Caco-2 (cell line): ENCODE data around the gene CNPY4. TPM values are rescaled to one million over a fixed set of nuclear protein-coding genes. Genes with fewer than 3 reads are reported as not detected.

Experiments
- BruUV-seq: library from RNA; stranded (reverse); fragments of 400-500 nt; replicated peaks from 2 replicates; lab custom pipeline; 2021; lab: Mats Ljungman, UMichigan
- CTCF ChIA-PET: fragments of 300-600 bp; sonication (Branson Sonifier 250); formaldehyde crosslinking; loops from one replicate; lab custom pipeline; 2022; ENCODE audit warnings: antibody characterized with exemption; lab: Charles Lee
- POLR2A ChIA-PET: fragments of 300-600 bp; sonication (Branson Sonifier 250); formaldehyde crosslinking; loops from one replicate; lab custom pipeline; 2022; ENCODE audit warnings: antibody characterized with exemption; lab: Charles Lee
- DNase-seq, 2 experiments: peaks; one replicate each; pipeline versions ENCODE4 v3.0.0 to v3.0.0-alpha.2; 2020 to 2022
- H3K27me3 ChIP-seq: replicated peaks from 2 replicates; pipeline ENCODE4 v1.6.0; 2011; ENCODE audit warnings: low read length; ENCODE audit not compliant: control insufficient read depth, insufficient read depth
- H3K36me3 ChIP-seq: 2 replicates; pipeline ENCODE4 v1.5.1; 2011; ENCODE audit warnings: low read length; ENCODE audit not compliant: control insufficient read depth, insufficient read depth
- H3K4me1 ChIP-seq: fragments of 250-450 bp; sonication (Bioruptor Pico); 2 replicates; pipeline ENCODE4 v1.5.1; 2020; ENCODE audit warnings: mild to moderate bottlenecking
- H3K4me3 ChIP-seq: 2 replicates; pipeline ENCODE4 v1.5.1; 2011; ENCODE audit warnings: low read depth, mild to moderate bottlenecking, control low read depth, low read length
- H3K9me3 ChIP-seq: fragments of 250-450 bp; sonication (Bioruptor Pico); 2 replicates; pipeline ENCODE4 v1.5.1; 2020; ENCODE audit warnings: mild to moderate bottlenecking, moderate library complexity
- H3K27ac Mint-ChIP-seq: one replicate; pipeline ENCODE4 v1.8.0; 2022; ENCODE audit warnings: mixed read lengths; ENCODE audit not compliant: unreplicated experiment
- H3K27me3 Mint-ChIP-seq: one replicate; pipeline ENCODE4 v1.8.0; 2022; ENCODE audit warnings: mixed read lengths; ENCODE audit not compliant: insufficient read depth, unreplicated experiment
- H3K36me3 Mint-ChIP-seq: one replicate; pipeline ENCODE4 v1.8.0; 2022; ENCODE audit warnings: mild to moderate bottlenecking, mixed read lengths; ENCODE audit not compliant: insufficient read depth, unreplicated experiment
- H3K4me1 Mint-ChIP-seq: one replicate; pipeline ENCODE4 v1.8.0; 2022; ENCODE audit warnings: low read depth, mixed read lengths; ENCODE audit not compliant: unreplicated experiment
- H3K4me3 Mint-ChIP-seq: one replicate; pipeline ENCODE4 v1.8.0; 2022; ENCODE audit warnings: mild to moderate bottlenecking, moderate library complexity, mixed read lengths; ENCODE audit not compliant: unreplicated experiment
- H3K9me3 Mint-ChIP-seq: one replicate; pipeline ENCODE4 v1.8.0; 2022; ENCODE audit warnings: mixed read lengths; ENCODE audit not compliant: unreplicated experiment
- CTCF ChIP-seq, 2 experiments: fragments of 200-600 bp in 1 of 2; IDR thresholded peaks; 1 replicate in 1 of 2; 2 replicates in 1 of 2; pipeline versions ENCODE4 v1.5.1 to v1.8.0; 2011 to 2022; ENCODE audit warnings: antibody characterized with exemption in 1 of 2, control low read depth in 1 of 2, inconsistent platforms in 1 of 2, low read depth in 1 of 2, low read length in 1 of 2, mild to moderate bottlenecking in 1 of 2, moderate library complexity in 1 of 2; ENCODE audit not compliant: insufficient read depth in 1 of 2, severe bottlenecking in 1 of 2, unreplicated experiment in 1 of 2
- intact Hi-C: fragments of 100-400 bp; cut with micrococcal nuclease; formaldehyde crosslinking; loops from one replicate; pipeline ENCODE4 v1.10.0; 2022; ENCODE audit not compliant: unreplicated experiment
- total RNA-seq: library from RNA; stranded (reverse); gene quantifications from 2 replicates; pipeline ENCODE4 v1.2.3, GENCODE V29; 2022

CNPY4 gene
- total RNA-seq, 1 experiment from 2014 or later = 10.1 TPM

- intact Hi-C loops = loop anchor here (1.0 kb wide), 1 partner anchor 10 kb away; the partner anchor contains the start of gene LAMTOR4
- H3K27me3 ChIP-seq = no peaks in the 10 kb centered on the region
- ChIA-PET CTCF (no interaction called here), POLR2A (interaction anchor here (0.9 to 1.6 kb wide), 4 partner anchors 10 to 19 kb away, joined by 4 to 7 read pairs (median 6); partner anchors contain the start of genes GAL3ST4, GPC2, LAMTOR4 and STAG3)
- H3K27me3 Mint-ChIP-seq = no peaks in the 10 kb centered on the region
- no peak for TF ChIP-seq CTCF (IDR thresholded peaks at IDR 0.05; ENCODE audit: insufficient read depth in 1 of 2, low read depth in 1 of 2, low read length in 1 of 2, severe bottlenecking in 1 of 2, unreplicated experiment in 1 of 2)
- H3K9me3 ChIP-seq = no peaks in the 10 kb centered on the region
- no peaks in the 10 kb centered on the region for H3K9me3 Mint-ChIP-seq
- peak within 1 kb of the TSS; percentile 87 for H3K4me3 ChIP-seq
- H3K4me3 Mint-ChIP-seq = peak within 1 kb of the TSS; percentile 79
- no peaks in the 10 kb centered on the region; the same call in 1 of the 2 replicates for H3K36me3 ChIP-seq
- peak within 1 kb of the TSS; percentile 90 for H3K27ac Mint-ChIP-seq
- peaks cover 26% of the 10 kb centered on the region for H3K4me1 Mint-ChIP-seq
- H3K4me1 ChIP-seq = peaks cover 27% of the 10 kb centered on the region
- DNase-seq = peak; percentile 94 to 97
- BruUV-seq = no TSS peak
- peaks cover 61% of the 10 kb centered on the region for H3K36me3 Mint-ChIP-seq
These were observed 39.0 kb downstream of the CNPY4 start, which contains the start of gene TRAPPC14 for GRCh38 chr7:100158229-100159098. Gene TRAPPC14, minus strand, starts transcription at chr7:100158723. Its CDS starts 224 bp downstream, at chr7:100158499.

GRCh38 chr7:100159099-100159623, 39.7 kb downstream of the CNPY4 start:
- DNase-seq = no peak
- no peaks in the 10 kb centered on the region for H3K9me3 ChIP-seq
- H3K36me3 Mint-ChIP-seq = peaks cover 54% of the 10 kb centered on the region
- intact Hi-C loops = no loop called here
- peak overlapping the region; percentile 87 for H3K4me3 ChIP-seq
- no peaks in the 10 kb centered on the region; the same call in 1 of the 2 replicates for H3K36me3 ChIP-seq
- peaks cover 20% of the 10 kb centered on the region for H3K4me1 Mint-ChIP-seq
- H3K27me3 ChIP-seq = no peaks in the 10 kb centered on the region
- H3K27ac Mint-ChIP-seq = peak overlapping the region; percentile 90
- no peaks in the 10 kb centered on the region for H3K9me3 Mint-ChIP-seq
- peak overlapping the region; percentile 79 for H3K4me3 Mint-ChIP-seq
- CTCF ChIA-PET = interaction anchor here (0.7 kb wide), 1 partner anchor 30 kb away, joined by 4 read pairs; no protein-coding TSS in a partner anchor
- peaks cover 27% of the 10 kb centered on the region for H3K4me1 ChIP-seq
- TF ChIP-seq CTCF (IDR thresholded peaks at IDR 0.05; ENCODE audit: insufficient read depth in 1 of 2, low read depth in 1 of 2, low read length in 1 of 2, severe bottlenecking in 1 of 2, unreplicated experiment in 1 of 2) = no peak
- TSS peak; percentile 39 for BruUV-seq
- POLR2A ChIA-PET = interaction anchor here (1.6 kb wide), 1 partner anchor 10 kb away, joined by 7 read pairs; the partner anchor contains the start of gene LAMTOR4
- no peaks in the 10 kb centered on the region for H3K27me3 Mint-ChIP-seq

- CTCF ChIA-PET = no interaction called here
- intact Hi-C loops = no loop called here
These were observed 40.6 kb downstream of the CNPY4 start for GRCh38 chr7:100160067-100160466.

More at GRCh38 chr7:100160067-100160466, 40.6 kb downstream of the CNPY4 start:
- BruUV-seq = no TSS peak
- Histone ChIP-seq H3K9me3 (no peaks in the 10 kb centered on the region), H3K36me3 (no peaks in the 10 kb centered on the region; the same call in 1 of the 2 replicates), H3K4me3 (no peak overlapping the region), H3K4me1 (peaks cover 27% of the 10 kb centered on the region), H3K27me3 (no peaks in the 10 kb centered on the region)
- TF ChIP-seq CTCF (IDR thresholded peaks at IDR 0.05; ENCODE audit: insufficient read depth in 1 of 2, low read depth in 1 of 2, low read length in 1 of 2, severe bottlenecking in 1 of 2, unreplicated experiment in 1 of 2) = no peak
- no peaks in the 10 kb centered on the region for H3K9me3 Mint-ChIP-seq
- POLR2A ChIA-PET = interaction anchor here (0.6 to 1.6 kb wide), 2 partner anchors 11 to 147 kb away, joined by 3 to 7 read pairs; partner anchors contain the start of gene LAMTOR4
- DNase-seq = no peak
- H3K4me3 Mint-ChIP-seq = no peak overlapping the region
- H3K27me3 Mint-ChIP-seq = no peaks in the 10 kb centered on the region
- peaks cover 49% of the 10 kb centered on the region for H3K36me3 Mint-ChIP-seq
- H3K27ac Mint-ChIP-seq = no peak overlapping the region
- peaks cover 19% of the 10 kb centered on the region for H3K4me1 Mint-ChIP-seq
